ENCODE results near the gene FKBP14. TPM values are rescaled to one million over a fixed set of nuclear protein-coding genes. Genes with fewer than 3 reads are reported as not detected.

The FKBP14 gene
- total RNA-seq, 1 experiment from 2014 or later = 11.5 TPM

DNA sequence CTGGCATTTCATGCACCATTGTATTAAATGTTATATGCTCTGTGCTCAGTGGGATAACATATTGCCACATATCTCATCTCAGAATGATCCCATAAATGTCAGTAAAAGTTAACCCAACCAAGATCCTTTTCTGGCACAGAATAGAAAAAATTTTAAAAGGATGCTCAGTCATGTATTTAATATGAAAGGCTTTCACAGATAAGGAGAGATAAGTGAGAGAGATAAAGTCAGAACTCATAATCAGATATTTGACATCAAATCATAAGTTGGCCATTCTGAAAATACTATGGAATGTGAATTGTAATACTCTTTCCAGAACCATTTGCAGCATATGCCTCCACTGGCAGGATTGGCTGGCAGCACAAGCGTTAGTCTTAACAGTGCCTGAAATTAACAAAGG lies 40.2 kb upstream of the FKBP14 start:
- H4K91ac ChIP-seq (ENCODE audit: insufficient read length, low read depth, low read length) = no peak overlapping the region
- TF ChIP-seq, protein P1, sequence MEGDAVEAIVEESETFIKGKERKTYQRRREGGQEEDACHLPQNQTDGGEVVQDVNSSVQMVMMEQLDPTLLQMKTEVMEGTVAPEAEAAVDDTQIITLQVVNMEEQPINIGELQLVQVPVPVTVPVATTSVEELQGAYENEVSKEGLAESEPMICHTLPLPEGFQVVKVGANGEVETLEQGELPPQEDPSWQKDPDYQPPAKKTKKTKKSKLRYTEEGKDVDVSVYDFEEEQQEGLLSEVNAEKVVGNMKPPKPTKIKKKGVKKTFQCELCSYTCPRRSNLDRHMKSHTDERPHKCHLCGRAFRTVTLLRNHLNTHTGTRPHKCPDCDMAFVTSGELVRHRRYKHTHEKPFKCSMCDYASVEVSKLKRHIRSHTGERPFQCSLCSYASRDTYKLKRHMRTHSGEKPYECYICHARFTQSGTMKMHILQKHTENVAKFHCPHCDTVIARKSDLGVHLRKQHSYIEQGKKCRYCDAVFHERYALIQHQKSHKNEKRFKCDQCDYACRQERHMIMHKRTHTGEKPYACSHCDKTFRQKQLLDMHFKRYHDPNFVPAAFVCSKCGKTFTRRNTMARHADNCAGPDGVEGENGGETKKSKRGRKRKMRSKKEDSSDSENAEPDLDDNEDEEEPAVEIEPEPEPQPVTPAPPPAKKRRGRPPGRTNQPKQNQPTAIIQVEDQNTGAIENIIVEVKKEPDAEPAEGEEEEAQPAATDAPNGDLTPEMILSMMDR (conservative IDR thresholded peaks at IDR 0.05) = no peak

More for the DNA sequence above, 40.2 kb upstream of the FKBP14 start:
- H2AFZ ChIP-seq (ENCODE audit: low read length) = no peak overlapping the region
- H3K27me3 Mint-ChIP-seq (ENCODE audit: low read depth) = no peaks in the 10 kb centered on the region
- H2BK5ac ChIP-seq (ENCODE audit: insufficient read length, low read length) = no peak overlapping the region
- H3K56ac ChIP-seq (ENCODE audit: insufficient read length, low read depth, low read length) = no peak overlapping the region
- H2BK120ac ChIP-seq (ENCODE audit: low read depth, low read length, poor library complexity, severe bottlenecking) = no peak overlapping the region
- no peak overlapping the region for H3K14ac ChIP-seq (ENCODE audit: insufficient read depth, low read length)
- no peak overlapping the region for H3K4me3 Mint-ChIP-seq
- H2BK12ac ChIP-seq (ENCODE audit: insufficient read length, low read depth, low read length) = no peak overlapping the region
- H3K27ac ChIP-seq (ENCODE audit: insufficient read length, low read depth, low read length) = no peak overlapping the region
- H4K8ac ChIP-seq (replicated peaks; ENCODE audit: insufficient read length, low read depth, low read length) = no peak overlapping the region
- WGBS (ENCODE audit: extremely low coverage, insufficient read length, low lambda C conversion rate) = no CpG with 5 or more reads among the region's 1 CpG
- H2AK5ac ChIP-seq (ENCODE audit: insufficient read length, low read length) = no peak overlapping the region
- H3K4me1 ChIP-seq (ENCODE audit: insufficient read depth, low read length) = no peaks in the 10 kb centered on the region
- H3K4me2 ChIP-seq (ENCODE audit: insufficient read depth, insufficient read length, low read length) = no peak overlapping the region
- no peak overlapping the region for H2BK15ac ChIP-seq (ENCODE audit: low read depth, low read length)
- H3K36me3 Mint-ChIP-seq (ENCODE audit: insufficient read depth in 1 of 3, low read depth in 3 of 3) = peaks cover 17 to 36% (median 29%) of the 10 kb centered on the region in 3 experiments
- H2BK20ac ChIP-seq (ENCODE audit: low read depth, low read length, poor library complexity, severe bottlenecking) = no peak overlapping the region
- no peak overlapping the region for H3K4ac ChIP-seq (ENCODE audit: low read depth, low read length)
- no peaks in the 10 kb centered on the region for H3K27me3 ChIP-seq (ENCODE audit: insufficient read depth, low read length)
- H4K5ac ChIP-seq (ENCODE audit: insufficient read length, low read depth, low read length) = no peak overlapping the region
- H3K79me1 ChIP-seq (ENCODE audit: insufficient read depth, low read depth, low read length, poor library complexity, severe bottlenecking) = no peaks in the 10 kb centered on the region
- H3K9ac ChIP-seq (ENCODE audit: extremely low read depth, insufficient read length, low read length) = no peak overlapping the region
- H3K9me3 Mint-ChIP-seq = no peaks in the 10 kb centered on the region
- no peak overlapping the region for H3K27ac Mint-ChIP-seq
- H3K23ac ChIP-seq (ENCODE audit: insufficient read length, low read depth, low read length) = no peak overlapping the region
- H3K18ac ChIP-seq (ENCODE audit: insufficient read length, low read depth, low read length) = no peak overlapping the region
- H3T11ph ChIP-seq (ENCODE audit: low read length) = no peak overlapping the region
- H3K4me1 Mint-ChIP-seq = no peaks in the 10 kb centered on the region
- no peaks in the 10 kb centered on the region for H3K9me3 ChIP-seq (ENCODE audit: control insufficient read depth, low read depth, low read length)
- no peaks in the 10 kb centered on the region for H4K20me1 ChIP-seq (ENCODE audit: control insufficient read depth, insufficient read depth, insufficient read length)
- no peak for DNase-seq
- no peaks in the 10 kb centered on the region for H3K79me2 ChIP-seq (ENCODE audit: insufficient read depth, low read length)
- H3K23me2 ChIP-seq (ENCODE audit: insufficient read length, low read depth, low read length, poor library complexity, severe bottlenecking) = no peaks in the 10 kb centered on the region

All from H9 (cell line).